Vagina (tissue), 2 donors: ENCODE results near the gene OR56A4.

Experiments used
- POLR2A ChIP-seq, 2 donors: fragments of 450-650 bp; IDR thresholded peaks; one replicate each; pipeline ENCODE4 v1.6.1; 2017; ENCODE audit warnings: antibody characterized with exemption in 2 of 2, mild to moderate bottlenecking in 2 of 2, moderate library complexity in 2 of 2
- TF ChIP-seq, protein P1 (sequence below), 3 experiments: fragments of 450-650 bp in 2 of 3; fragments of 200-600 bp in 1 of 3; sonication (generic) in 1 of 3; IDR thresholded peaks; one replicate each; pipeline ENCODE4 v1.5.1; 2017 to 2019; ENCODE audit warnings: antibody characterized with exemption in 3 of 3, mild to moderate bottlenecking in 2 of 3, moderate library complexity in 2 of 3

DNA sequence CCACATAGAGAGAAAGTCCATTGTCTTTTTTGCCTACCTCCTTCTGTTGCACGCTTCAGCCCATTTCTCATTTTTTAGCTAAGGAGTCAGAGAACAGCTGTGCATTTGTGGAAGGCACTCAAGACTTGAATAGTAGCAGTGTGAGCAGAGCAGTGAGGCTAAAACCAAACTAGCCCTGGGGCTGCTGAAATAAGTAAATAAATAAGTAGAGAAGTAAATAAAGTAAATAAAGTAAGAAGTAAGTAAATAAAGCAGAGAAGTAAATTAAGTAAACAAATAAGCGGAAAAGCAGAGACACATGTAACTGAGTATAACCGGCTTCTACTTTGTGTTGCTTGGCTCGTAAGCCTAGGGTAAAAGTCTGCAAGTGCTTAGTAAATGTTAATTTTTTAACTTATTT is 17.5 kb downstream of the OR56A4 start:
- TF ChIP-seq, protein P1, sequence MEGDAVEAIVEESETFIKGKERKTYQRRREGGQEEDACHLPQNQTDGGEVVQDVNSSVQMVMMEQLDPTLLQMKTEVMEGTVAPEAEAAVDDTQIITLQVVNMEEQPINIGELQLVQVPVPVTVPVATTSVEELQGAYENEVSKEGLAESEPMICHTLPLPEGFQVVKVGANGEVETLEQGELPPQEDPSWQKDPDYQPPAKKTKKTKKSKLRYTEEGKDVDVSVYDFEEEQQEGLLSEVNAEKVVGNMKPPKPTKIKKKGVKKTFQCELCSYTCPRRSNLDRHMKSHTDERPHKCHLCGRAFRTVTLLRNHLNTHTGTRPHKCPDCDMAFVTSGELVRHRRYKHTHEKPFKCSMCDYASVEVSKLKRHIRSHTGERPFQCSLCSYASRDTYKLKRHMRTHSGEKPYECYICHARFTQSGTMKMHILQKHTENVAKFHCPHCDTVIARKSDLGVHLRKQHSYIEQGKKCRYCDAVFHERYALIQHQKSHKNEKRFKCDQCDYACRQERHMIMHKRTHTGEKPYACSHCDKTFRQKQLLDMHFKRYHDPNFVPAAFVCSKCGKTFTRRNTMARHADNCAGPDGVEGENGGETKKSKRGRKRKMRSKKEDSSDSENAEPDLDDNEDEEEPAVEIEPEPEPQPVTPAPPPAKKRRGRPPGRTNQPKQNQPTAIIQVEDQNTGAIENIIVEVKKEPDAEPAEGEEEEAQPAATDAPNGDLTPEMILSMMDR (IDR thresholded peaks at IDR 0.05) = no peak
- no peak for TF ChIP-seq POLR2A (IDR thresholded peaks at IDR 0.05)
